Left lobe of liver (tissue), 2 donors: ENCODE results near the gene CAMKMT. TPM values are rescaled to one million over a fixed set of nuclear protein-coding genes. Genes with fewer than 3 reads are reported as not detected.

ENCODE experiments used
- ATAC-seq: fragments of 200-7000 bp; cut with Tn5 transposase; one replicate; pipeline ENCODE4 v1.9.1; 2020; ENCODE audit warnings: mild to moderate bottlenecking, moderate library complexity
- DNase-seq: peaks from one replicate; pipeline ENCODE4 v3.0.0-alpha.2; 2020; ENCODE audit warnings: low spot score
- total RNA-seq: library from RNA; stranded (reverse); gene quantifications from one replicate; pipeline ENCODE4 v1.2.1, GENCODE V29; 2021
- donor health status: DM: no; HTN: no; CAD: no; lungs with moderate emphysema.
- donor health status: DM: no; HTN: yes; CAD: no.

Gene CAMKMT
- total RNA-seq, 1 donor from 2014 or later: 4.9 TPM

- ATAC-seq: no peak
- no peak for DNase-seq
These were observed 360.4 kb downstream of the CAMKMT start for GRCh38 chr2:44722026-44722625.

- DNase-seq (no peak), ATAC-seq (no peak)
These were observed 362.2 kb downstream of the CAMKMT start for GRCh38 chr2:44723921-44724320.

- ATAC-seq (no peak), DNase-seq (no peak)
These were observed 368.8 kb downstream of the CAMKMT start for GRCh38 chr2:44730593-44730992.

- no peak for DNase-seq
- no peak for ATAC-seq
These were observed 369.8 kb downstream of the CAMKMT start for GRCh38 chr2:44731505-44731904.

- DNase-seq (no peak), ATAC-seq (no peak)
These were observed 374.7 kb downstream of the CAMKMT start for GRCh38 chr2:44736270-44736942.

- DNase-seq (no peak), ATAC-seq (peak; percentile 42)
These were observed 378.9 kb downstream of the CAMKMT start for GRCh38 chr2:44740678-44741077.

- DNase-seq (no peak), ATAC-seq (no peak)
These were observed 379.8 kb downstream of the CAMKMT start for GRCh38 chr2:44741507-44741906.

- DNase-seq (no peak), ATAC-seq (no peak)
These were observed 380.3 kb downstream of the CAMKMT start for GRCh38 chr2:44742057-44742456.

GRCh38 chr2:44743473-44743872, 381.7 kb downstream of the CAMKMT start:
- DNase-seq: no peak
- ATAC-seq: no peak

GRCh38 chr2:44744961-44745892, 383.5 kb downstream of the CAMKMT start:
- DNase-seq (no peak), ATAC-seq (no peak)

GRCh38 chr2:44745922-44746766, 384.4 kb downstream of the CAMKMT start:
- DNase-seq (no peak), ATAC-seq (no peak)

GRCh38 chr2:44746856-44747615, 385.3 kb downstream of the CAMKMT start:
- no peak for ATAC-seq
- DNase-seq: no peak

- DNase-seq (no peak), ATAC-seq (no peak)
These were observed 386.0 kb downstream of the CAMKMT start for GRCh38 chr2:44747794-44748193.

- DNase-seq (no peak), ATAC-seq (no peak)
These were observed 390.2 kb downstream of the CAMKMT start for GRCh38 chr2:44751754-44752479.

GRCh38 chr2:44752761-44753160, 391.0 kb downstream of the CAMKMT start:
- ATAC-seq (no peak), DNase-seq (no peak)

GRCh38 chr2:44753552-44754285, 392.0 kb downstream of the CAMKMT start:
- ATAC-seq (no peak), DNase-seq (no peak)

GRCh38 chr2:44758591-44758990, 396.8 kb downstream of the CAMKMT start:
- ATAC-seq (no peak), DNase-seq (no peak)

- ATAC-seq: peak; percentile 74
These were observed 398.1 kb downstream of the CAMKMT start for GRCh38 chr2:44759823-44760222.

More at GRCh38 chr2:44759823-44760222, 398.1 kb downstream of the CAMKMT start:
- DNase-seq: no peak
